ENCODE results near the gene KIR3DL1.
"Not testable (repeated sequence)": the region's sequence is repeated elsewhere in the genome, so short reads cannot be mapped to it uniquely, and the experiment has no call there.

Gene KIR3DL1

DNA sequence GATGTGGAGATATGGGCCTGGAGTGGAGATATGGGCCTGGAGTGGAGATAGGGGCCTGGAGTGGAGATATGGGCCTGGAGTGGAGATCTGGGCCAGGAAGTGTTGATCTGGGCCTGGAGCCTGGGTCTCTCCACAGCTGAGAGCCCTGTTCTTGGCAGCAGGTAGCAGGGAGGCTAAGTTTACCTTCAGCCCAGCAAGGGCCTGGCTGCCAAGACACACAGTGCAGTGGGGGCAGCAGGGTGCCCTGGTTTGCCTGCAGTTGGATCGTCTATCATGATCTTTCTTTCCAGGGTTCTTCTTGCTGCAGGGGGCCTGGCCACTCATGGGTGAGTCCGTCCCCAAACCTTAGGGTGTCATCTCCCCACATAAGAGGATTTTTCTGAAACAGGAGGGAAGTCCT, 34.7 kb downstream of the KIR3DL1 start:
- TF ChIP-seq, protein P1, sequence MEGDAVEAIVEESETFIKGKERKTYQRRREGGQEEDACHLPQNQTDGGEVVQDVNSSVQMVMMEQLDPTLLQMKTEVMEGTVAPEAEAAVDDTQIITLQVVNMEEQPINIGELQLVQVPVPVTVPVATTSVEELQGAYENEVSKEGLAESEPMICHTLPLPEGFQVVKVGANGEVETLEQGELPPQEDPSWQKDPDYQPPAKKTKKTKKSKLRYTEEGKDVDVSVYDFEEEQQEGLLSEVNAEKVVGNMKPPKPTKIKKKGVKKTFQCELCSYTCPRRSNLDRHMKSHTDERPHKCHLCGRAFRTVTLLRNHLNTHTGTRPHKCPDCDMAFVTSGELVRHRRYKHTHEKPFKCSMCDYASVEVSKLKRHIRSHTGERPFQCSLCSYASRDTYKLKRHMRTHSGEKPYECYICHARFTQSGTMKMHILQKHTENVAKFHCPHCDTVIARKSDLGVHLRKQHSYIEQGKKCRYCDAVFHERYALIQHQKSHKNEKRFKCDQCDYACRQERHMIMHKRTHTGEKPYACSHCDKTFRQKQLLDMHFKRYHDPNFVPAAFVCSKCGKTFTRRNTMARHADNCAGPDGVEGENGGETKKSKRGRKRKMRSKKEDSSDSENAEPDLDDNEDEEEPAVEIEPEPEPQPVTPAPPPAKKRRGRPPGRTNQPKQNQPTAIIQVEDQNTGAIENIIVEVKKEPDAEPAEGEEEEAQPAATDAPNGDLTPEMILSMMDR (IDR thresholded peaks at IDR 0.05; ENCODE audit: control extremely low read depth, extremely low read depth, low read depth, missing control alignments), result no peak
- ChIA-PET POLR2A (no interaction called here), CTCF (no interaction called here)
- no peak for DNase-seq (ENCODE audit: extremely low spot score)

DNA sequence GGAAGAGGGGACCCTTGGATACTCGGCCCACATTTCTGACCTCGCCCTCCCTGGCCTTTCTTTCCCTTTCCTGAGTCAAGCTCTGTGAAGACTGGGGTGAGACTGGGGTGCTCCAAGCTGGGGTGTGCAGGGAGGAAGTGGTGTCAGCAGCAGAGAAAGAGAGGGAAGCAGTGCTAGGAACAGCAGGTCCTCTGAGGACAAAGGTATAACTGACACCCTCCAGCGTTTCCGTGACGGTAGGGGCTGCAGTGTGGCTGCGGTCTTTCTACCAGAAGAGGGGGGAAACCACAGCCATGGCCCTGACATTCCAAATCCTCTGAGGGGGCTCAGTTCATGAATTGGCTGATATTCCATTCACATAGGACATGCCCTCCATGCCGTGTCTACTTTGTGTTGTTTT, 35.1 kb downstream of the KIR3DL1 start:
- CTCF ChIA-PET, result no interaction called here
- no peak for DNase-seq (ENCODE audit: extremely low spot score)
- TF ChIP-seq, protein P1 (IDR thresholded peaks at IDR 0.05; ENCODE audit: control extremely low read depth, extremely low read depth, low read depth, missing control alignments), result no peak
- POLR2A ChIA-PET, result no interaction called here

DNA sequence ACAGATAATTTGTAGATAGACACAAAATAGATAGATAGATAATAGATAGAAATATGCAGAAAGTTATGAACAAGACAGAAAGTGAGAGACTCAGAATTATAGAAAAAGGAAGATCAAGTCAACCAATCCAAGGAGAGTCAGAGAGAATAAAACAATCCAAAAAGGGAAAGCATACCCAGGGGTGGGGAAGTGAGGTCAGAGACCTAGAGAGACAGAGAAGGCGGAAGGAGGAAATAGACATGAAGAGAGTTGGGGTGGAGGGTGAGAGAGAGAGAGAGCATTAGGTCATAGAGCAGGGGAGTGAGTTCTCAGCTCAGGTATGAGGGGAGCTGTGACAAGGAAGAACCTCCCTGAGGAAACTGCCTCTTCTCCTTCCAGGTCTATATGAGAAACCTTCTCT, 39.0 kb downstream of the KIR3DL1 start:
- DNase-seq (ENCODE audit: extremely low spot score); CTCF ChIA-PET; POLR2A ChIA-PET: not testable (repeated sequence)

DNA sequence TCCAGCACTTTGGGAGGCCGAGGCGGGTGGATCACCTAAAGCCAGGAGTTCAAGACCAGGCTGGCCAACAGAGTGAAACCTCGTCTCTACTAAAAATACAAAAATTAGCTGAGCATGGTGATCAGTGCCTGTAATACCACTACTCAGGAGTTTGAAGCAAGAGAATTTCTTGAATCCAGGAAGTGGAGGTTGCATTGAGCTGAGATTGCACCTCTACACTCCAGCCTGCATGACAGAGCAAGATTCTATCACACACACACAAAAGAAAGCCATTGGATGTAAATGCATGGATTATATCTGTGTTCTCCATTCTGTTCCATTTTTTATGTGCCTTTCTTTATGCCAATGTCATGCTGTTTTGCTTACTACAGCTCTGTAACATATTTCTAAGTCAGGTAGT, 42.2 kb downstream of the KIR3DL1 start:
- POLR2A ChIA-PET; CTCF ChIA-PET; DNase-seq (ENCODE audit: extremely low spot score): not testable (repeated sequence)

DNA sequence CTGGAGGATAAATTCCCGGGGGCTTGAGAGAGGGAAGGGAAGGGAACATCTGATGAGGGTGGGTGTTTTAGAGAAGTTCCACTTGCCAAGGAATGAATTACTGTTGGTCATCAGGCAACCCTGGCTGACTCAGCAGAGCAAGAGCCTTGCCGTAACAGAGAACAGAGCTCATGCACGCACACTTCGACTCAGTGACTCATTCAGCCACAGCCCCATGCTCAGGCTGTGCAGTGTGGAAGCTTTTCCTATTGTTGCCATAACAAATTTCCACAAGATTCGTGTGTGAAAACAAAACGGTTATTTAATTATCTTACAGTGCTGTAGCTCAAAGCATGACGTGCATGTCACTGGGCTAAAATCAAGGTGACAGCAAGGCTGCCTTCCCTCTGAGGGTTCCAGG, 43.2 kb downstream of the KIR3DL1 start:
- CTCF ChIA-PET; POLR2A ChIA-PET; DNase-seq (ENCODE audit: extremely low spot score): not testable (repeated sequence)

DNA sequence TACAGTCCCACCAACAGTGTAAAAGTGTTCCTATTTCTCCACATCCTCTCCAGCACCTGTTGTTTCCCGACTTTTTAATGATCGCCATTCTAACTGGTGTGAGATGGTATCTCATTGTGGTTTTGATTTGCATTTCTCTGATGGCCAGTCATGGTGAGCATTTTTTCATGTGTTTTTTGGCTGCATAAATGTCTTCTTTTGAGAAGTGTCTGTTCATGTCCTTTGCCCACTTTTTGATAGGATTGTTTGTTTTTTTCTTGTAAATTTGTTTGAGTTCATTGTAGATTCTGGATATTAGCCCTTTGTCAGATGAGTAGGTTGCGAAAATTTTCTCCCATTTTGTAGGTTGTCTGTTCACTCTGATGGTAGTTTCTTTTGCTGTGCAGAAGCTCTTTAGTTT, 47.2 kb downstream of the KIR3DL1 start:
- DNase-seq (ENCODE audit: extremely low spot score); POLR2A ChIA-PET; CTCF ChIA-PET: not testable (repeated sequence)

DNA sequence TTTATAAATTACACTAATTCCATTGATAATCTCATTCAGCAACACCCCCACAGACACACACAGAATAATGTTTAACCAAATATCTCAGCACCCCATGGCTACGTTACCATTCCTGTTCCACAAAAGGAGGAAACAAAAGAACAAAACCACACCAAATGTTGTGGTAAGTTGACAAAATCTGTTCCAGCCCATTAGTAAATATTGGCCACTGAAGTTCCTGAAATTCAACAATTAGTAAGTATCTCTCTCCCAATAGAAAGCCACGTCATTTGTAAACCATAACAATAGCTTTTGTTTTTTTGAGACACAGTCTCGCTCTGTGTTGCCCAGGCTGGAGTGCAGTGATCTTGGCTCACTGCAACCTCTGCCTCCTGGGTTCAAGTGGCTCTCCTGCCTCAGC, 55.4 kb downstream of the KIR3DL1 start:
- CTCF ChIA-PET, result no interaction called here
- POLR2A ChIA-PET, result no interaction called here
- DNase-seq (ENCODE audit: extremely low spot score), result no peak
- TF ChIP-seq, protein P1 (IDR thresholded peaks at IDR 0.05; ENCODE audit: control extremely low read depth, extremely low read depth, low read depth, missing control alignments), result no peak

DNA sequence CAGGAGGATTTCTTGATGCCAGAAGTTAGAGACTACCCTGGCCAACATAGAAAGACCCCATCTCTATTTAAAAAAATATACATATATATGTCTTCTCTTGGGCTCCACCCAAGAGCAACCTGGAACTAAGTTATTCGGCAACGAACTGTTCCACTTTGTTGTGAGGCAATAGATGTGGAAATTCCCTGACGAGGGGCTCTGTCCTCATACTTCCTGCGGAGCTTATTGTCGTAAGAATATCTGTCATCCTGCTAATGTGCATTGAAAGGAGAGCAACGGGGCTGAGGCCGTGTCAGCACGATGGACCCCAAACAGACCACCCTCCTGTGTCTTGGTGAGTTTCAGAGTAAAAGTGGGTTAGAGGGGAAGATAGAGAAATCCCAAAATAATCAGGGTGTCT, 57.7 kb downstream of the KIR3DL1 start, which contains the start of gene FCAR:
FCAR (plus strand) TSS at position 246 of the 400 bp plus-strand sequence; CDS start at position 301, 55 bp downstream.
- TF ChIP-seq, protein P1 (IDR thresholded peaks at IDR 0.05; ENCODE audit: control extremely low read depth, extremely low read depth, low read depth, missing control alignments), result no peak
- no peak for DNase-seq (ENCODE audit: extremely low spot score)
- CTCF ChIA-PET, result interaction anchor here (1.0 kb wide), 1 partner anchor 62 kb away, joined by 3 read pairs; no protein-coding TSS in a partner anchor
- POLR2A ChIA-PET, result no interaction called here

DNA sequence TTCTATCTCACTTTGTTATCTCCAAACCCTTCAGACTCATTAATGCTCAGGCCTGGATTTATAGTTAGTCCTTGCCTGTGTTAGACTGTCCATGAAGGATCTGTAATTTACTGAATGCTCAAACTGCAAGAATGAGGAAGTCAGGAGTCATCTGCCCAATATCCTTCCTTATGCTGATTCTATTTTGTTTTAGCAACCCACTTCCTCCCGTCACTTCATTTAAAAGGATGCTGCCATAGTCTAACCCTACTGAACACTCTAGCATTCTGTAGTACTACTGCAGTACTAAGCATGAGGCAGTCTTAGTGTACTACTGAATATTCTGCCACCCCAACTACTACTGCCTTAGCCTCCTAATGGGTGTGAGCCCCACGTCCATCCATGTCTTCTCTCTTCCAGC, 59.2 kb downstream of the KIR3DL1 start:
- POLR2A ChIA-PET, result no interaction called here
- CTCF ChIA-PET, result interaction anchor here (1.6 kb wide), 1 partner anchor 12 kb away, joined by 3 read pairs; no protein-coding TSS in a partner anchor
- DNase-seq (ENCODE audit: extremely low spot score), result no peak
- TF ChIP-seq, protein P1 (IDR thresholded peaks at IDR 0.05; ENCODE audit: control extremely low read depth, extremely low read depth, low read depth, missing control alignments), result no peak
